Spleen (tissue), 11 donors: Measurements from ENCODE around the gene GAS6. TPM values are rescaled to one million over a fixed set of nuclear protein-coding genes. Genes with fewer than 3 reads are reported as not detected.

Experiments used
- DNase-seq: peaks from one replicate; pipeline ENCODE4 v3.0.0-alpha.2; 2020
- H3K27ac ChIP-seq, 8 donors: fragments of 200-600 bp; sonication (generic) in 7 of 8; 1 replicate in 4 of 8; 2 replicates in 4 of 8; pipeline versions ENCODE4 v1.5.0 to v1.8.0; 2016 to 2021; ENCODE audit warnings: inconsistent platforms in 4 of 8, mild to moderate bottlenecking in 4 of 8, moderate library complexity in 1 of 8
- H3K27me3 ChIP-seq, 7 donors: fragments of 200-600 bp; sonication (generic) in 6 of 7; replicated peaks in 1 of 7; 1 replicate in 4 of 7; 2 replicates in 3 of 7; pipeline versions ENCODE4 v1.5.0 to v1.8.0; 2016 to 2021; ENCODE audit warnings: inconsistent platforms in 3 of 7, mild to moderate bottlenecking in 1 of 7
- H3K36me3 ChIP-seq, 6 donors: fragments of 200-600 bp; sonication (generic) in 5 of 6; 1 replicate in 4 of 6; 2 replicates in 2 of 6; pipeline versions ENCODE4 v1.5.0 to v1.8.0; 2016 to 2021; ENCODE audit warnings: inconsistent platforms in 2 of 6
- H3K4me1 ChIP-seq, 6 donors: fragments of 200-600 bp; sonication (generic) in 5 of 6; 1 replicate in 3 of 6; 2 replicates in 3 of 6; pipeline versions ENCODE4 v1.5.0 to v1.8.0; 2016 to 2021; ENCODE audit warnings: inconsistent platforms in 3 of 6
- H3K4me3 ChIP-seq, 8 donors: fragments of 200-600 bp; sonication (generic) in 7 of 8; 1 replicate in 4 of 8; 2 replicates in 4 of 8; pipeline versions ENCODE4 v1.5.0 to v1.8.0; 2016 to 2021; ENCODE audit warnings: inconsistent platforms in 4 of 8, mild to moderate bottlenecking in 4 of 8, moderate library complexity in 2 of 8
- H3K9me3 ChIP-seq, 8 donors: fragments of 200-600 bp; sonication (generic) in 7 of 8; 1 replicate in 4 of 8; 2 replicates in 4 of 8; pipeline versions ENCODE4 v1.5.0 to v1.8.0; 2016 to 2021; ENCODE audit warnings: inconsistent platforms in 4 of 8
- POLR2A ChIP-seq, 3 donors: fragments of 450-650 bp; IDR thresholded peaks; one replicate each; pipeline ENCODE4 v1.5.1; 2017; ENCODE audit warnings: antibody characterized with exemption in 3 of 3, mild to moderate bottlenecking in 1 of 3
- POLR2AphosphoS5 ChIP-seq, 3 donors: sonication (generic); formaldehyde crosslinking; IDR thresholded peaks; one replicate each; pipeline ENCODE4 v1.5.1; 2017; ENCODE audit warnings: antibody characterized with exemption in 3 of 3
- WGBS, 5 donors: extraction: QIAGEN DNeasy Blood & Tissue Kit in 3 of 5; methylation state at CpG; one replicate each; pipeline versions ENCODE4 v1.1.5 to v1.1.7; 2013 to 2018; 5-methylcytosine and 5-hydroxymethylcytosine counted together
- intact Hi-C: fragments of 100-400 bp; cut with DNase I; formaldehyde crosslinking; loops from one replicate; pipeline ENCODE4 v1.15.0; 2023; ENCODE audit warnings: low total_unique reads
- polyA plus RNA-seq, 3 donors: library from polyadenylated mRNA; stranded (reverse); fragments of 200-250 nt; gene quantifications; one replicate each; pipeline ENCODE4 v1.2.1, GENCODE V29; 2013
- total RNA-seq, 7 donors: library from RNA; depleted of rRNA in 3 of 7; stranded (reverse); fragments of >200 nt in 3 of 7; fragmentation: NEBNext Ultra II Directional in 4 of 7; extraction: Animal tissue kit (Norgen Biotek cat#: 25700) in 4 of 7; gene quantifications; one replicate each; pipeline versions ENCODE4 v1.1.0 to v1.2.1, GENCODE V29; 2016 to 2021
- TF ChIP-seq, protein P1 (sequence below), 11 experiments: fragments of 200-600 bp in 7 of 11; fragments of 450-650 bp in 4 of 11; sonication (generic) in 4 of 11; IDR thresholded peaks in 8 of 11; conservative IDR thresholded peaks in 3 of 11; 1 replicate in 7 of 11; 2 replicates in 4 of 11; pipeline versions ENCODE4 v1.4.0 to v1.8.0; 2016 to 2021; ENCODE audit warnings: antibody characterized with exemption in 11 of 11, inconsistent platforms in 4 of 11, mild to moderate bottlenecking in 1 of 11
- donor health status: healthy with polysubstance abuse.
- donor health status: DM: no; HTN: no; CAD: no; lungs with moderate emphysema.
- donor health status: DM: no; HTN: no; CAD: no.
- donor health status: Bipolar disorder and iron deficiency.
- donor health status: healthy.
- donor health status: DM: no; HTN: no; CAD: no.
- donor health status: DM: yes; HTN: yes; CAD: no.

Gene GAS6
- total and polyA plus RNA-seq, 10 donors: 16.7 to 54.5 (median 35.0) TPM

DNA sequence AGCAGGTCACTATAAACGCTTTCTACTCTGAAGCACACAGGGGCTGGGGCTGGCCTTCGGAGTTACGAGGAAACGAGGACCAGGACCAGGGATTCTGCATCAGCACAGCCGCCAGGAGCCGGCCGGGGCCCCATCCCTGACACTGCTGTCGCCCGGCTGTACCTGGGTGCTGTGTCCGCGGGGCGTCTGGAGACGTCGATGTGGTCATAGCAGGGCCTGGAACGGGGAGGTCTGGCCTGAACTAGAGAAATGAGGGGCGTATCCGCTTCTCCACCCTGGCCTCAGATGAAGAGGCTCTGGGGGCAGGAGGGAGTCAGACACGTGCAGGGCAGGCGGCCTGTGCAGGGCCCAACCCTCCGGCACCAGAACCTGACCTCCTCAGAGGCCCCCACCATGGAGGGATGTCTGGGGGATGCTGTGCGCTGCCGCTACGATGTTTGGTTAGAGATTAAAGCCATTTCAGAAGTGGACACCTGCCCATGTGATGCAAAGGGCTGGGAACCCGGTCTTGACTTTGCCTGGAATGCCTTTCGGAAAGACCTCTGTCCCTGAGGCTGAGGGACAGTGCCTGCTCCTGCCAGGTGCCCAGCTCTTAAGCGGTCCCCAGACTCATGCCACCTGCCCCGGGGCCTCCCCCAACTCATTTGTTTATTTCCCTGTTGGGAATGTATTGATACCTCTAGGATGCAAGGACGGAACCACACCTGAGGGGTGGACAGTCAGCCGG is 21.4 kb downstream of the GAS6 start:
- Histone ChIP-seq H3K27ac (no peak overlapping the region), H3K9me3 (no peaks in the 10 kb centered on the region), H3K27me3 (peaks cover 0 to 23% (median 0%) of the 10 kb centered on the region in 7 donors), H3K4me3 (no peak overlapping the region), H3K4me1 (peaks cover 8 to 58% (median 33%) of the 10 kb centered on the region in 6 donors), H3K36me3 (peaks cover 0 to 7% (median 0%) of the 10 kb centered on the region in 6 donors)
- intact Hi-C loops: no loop called here
- DNase-seq: peak; percentile 63
- TF ChIP-seq POLR2A (IDR thresholded peaks at IDR 0.05) (no peak), POLR2AphosphoS5 (IDR thresholded peaks at IDR 0.05) (peak in 1 of 3 donors; percentile 53)
- 91 to 96% (median 93%) methylated on average over 27 to 29 of the region's 29 CpGs for WGBS, 5 donors

GRCh38 chr13:113841353-113841650 is 22.6 kb downstream of the GAS6 start:
- intact Hi-C loops: no loop called here
- Histone ChIP-seq H3K27ac (peak overlapping the region in 1 of 8 donors; percentile 46), H3K27me3 (peaks cover 0 to 13% (median 0%) of the 10 kb centered on the region in 7 donors), H3K36me3 (peaks cover 0 to 5% (median 0%) of the 10 kb centered on the region in 6 donors), H3K9me3 (no peaks in the 10 kb centered on the region), H3K4me3 (no peak overlapping the region), H3K4me1 (peaks cover 15 to 60% (median 37%) of the 10 kb centered on the region in 6 donors)
- TF ChIP-seq, protein P1, sequence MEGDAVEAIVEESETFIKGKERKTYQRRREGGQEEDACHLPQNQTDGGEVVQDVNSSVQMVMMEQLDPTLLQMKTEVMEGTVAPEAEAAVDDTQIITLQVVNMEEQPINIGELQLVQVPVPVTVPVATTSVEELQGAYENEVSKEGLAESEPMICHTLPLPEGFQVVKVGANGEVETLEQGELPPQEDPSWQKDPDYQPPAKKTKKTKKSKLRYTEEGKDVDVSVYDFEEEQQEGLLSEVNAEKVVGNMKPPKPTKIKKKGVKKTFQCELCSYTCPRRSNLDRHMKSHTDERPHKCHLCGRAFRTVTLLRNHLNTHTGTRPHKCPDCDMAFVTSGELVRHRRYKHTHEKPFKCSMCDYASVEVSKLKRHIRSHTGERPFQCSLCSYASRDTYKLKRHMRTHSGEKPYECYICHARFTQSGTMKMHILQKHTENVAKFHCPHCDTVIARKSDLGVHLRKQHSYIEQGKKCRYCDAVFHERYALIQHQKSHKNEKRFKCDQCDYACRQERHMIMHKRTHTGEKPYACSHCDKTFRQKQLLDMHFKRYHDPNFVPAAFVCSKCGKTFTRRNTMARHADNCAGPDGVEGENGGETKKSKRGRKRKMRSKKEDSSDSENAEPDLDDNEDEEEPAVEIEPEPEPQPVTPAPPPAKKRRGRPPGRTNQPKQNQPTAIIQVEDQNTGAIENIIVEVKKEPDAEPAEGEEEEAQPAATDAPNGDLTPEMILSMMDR (IDR thresholded peaks at IDR 0.05 in 8 of 11, conservative IDR thresholded peaks at IDR 0.05 in 3 of 11): no peak
- TF ChIP-seq POLR2AphosphoS5 (IDR thresholded peaks at IDR 0.05) (no peak), POLR2A (IDR thresholded peaks at IDR 0.05) (no peak)
- no peak for DNase-seq
- 17 to 58% (median 29%) methylated on average over 15 of the region's 15 CpGs for WGBS, 5 donors

DNA sequence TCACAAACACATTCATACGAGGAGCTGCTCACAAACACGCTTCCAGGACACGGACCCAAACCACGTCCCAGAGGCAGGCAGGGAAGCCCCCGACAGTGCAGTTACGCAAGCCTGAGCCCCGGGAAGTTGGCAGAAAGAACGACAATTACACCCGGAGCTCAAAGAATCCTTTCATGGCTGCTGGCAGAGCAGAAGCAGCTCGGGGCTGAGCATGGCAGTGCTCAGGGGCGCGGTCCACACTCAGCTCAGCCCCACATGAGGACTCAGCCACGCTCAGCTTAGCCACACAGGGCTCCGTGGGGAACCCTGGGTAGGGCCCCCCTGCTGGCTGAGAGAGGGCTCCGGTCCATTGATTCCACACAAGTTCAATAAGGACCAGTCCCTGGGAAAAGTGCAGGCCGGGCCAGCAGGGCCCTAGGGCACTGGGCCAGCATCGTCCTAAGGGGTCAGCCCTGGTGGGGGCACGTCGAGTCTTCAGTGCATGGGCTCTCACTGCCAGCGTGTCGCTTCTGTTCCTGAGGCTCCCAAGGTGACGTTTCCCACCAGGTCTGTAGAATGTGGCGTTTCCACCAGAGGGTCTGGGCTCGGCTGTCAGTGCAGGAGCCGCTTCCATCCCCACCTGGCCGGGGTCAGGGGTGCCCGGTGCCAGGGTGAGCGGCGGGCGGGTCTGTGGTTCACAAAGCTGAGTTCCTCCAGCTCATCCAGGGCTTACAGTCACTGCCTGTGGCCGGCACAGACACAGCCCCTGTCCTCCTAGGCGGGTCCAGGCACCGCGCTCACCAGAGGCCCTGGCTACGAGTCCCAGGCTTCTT is 23.1 kb downstream of the GAS6 start:
- 77 to 89% (median 79%) methylated on average over 17 to 35 of the region's 35 CpGs for WGBS, 5 donors
- peak; percentile 67 for DNase-seq
- no peak overlapping the region for H3K4me3 ChIP-seq
- H3K4me1 ChIP-seq: peaks cover 15 to 54% (median 33%) of the 10 kb centered on the region in 6 donors
- H3K36me3 ChIP-seq: no peaks in the 10 kb centered on the region
- intact Hi-C loops: no loop called here
- H3K9me3 ChIP-seq: no peaks in the 10 kb centered on the region
- H3K27me3 ChIP-seq: peaks cover 0 to 13% (median 0%) of the 10 kb centered on the region in 7 donors
- H3K27ac ChIP-seq: peak overlapping the region in 1 of 8 donors; percentile 46
- TF ChIP-seq POLR2AphosphoS5 (IDR thresholded peaks at IDR 0.05): peak in 1 of 3 donors; percentile 18
- TF ChIP-seq, protein P1 (IDR thresholded peaks at IDR 0.05 in 8 of 11, conservative IDR thresholded peaks at IDR 0.05 in 3 of 11): no peak

DNA sequence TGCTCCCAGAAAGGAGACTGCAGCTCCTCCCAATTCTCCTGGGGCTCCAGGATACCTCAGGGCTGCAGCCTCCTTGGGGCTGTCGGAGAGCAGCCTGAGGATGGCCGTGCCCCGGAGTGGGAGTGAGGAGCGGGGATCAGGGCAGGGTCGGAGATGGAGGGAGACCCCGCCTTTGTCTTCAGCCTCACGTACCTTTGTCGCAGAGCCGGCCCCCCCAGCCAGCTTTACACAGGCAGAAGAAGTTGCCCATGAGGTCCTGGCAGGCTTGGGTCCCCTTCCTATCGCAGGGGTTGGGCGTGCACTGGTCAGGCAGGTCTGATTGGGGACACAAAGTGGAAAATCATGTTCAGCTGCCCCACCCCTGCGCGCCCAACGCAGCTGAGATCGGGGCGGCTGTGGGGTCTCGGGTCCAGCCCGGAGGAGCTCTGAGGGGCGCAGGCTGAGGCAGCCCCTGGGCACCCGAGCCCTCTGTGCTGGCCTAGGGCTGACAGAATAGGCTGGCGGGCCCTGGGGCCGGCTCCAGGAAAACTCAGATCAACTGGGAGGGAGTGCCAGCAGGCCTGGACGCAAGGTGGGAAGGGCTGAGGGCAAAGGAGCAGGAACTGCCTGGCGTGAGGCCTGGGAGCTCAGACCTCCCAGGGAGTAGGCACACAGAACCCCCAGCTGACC is 24.2 kb downstream of the GAS6 start:
- TF ChIP-seq POLR2AphosphoS5 (IDR thresholded peaks at IDR 0.05) (peak in 1 of 3 donors; percentile 28), POLR2A (IDR thresholded peaks at IDR 0.05) (no peak)

More for the DNA sequence above, 24.2 kb downstream of the GAS6 start:
- intact Hi-C loops: no loop called here
- no peak for DNase-seq
- Histone ChIP-seq H3K36me3 (peaks cover 0 to 10% (median 2%) of the 10 kb centered on the region in 6 donors), H3K27me3 (peaks cover 0 to 13% (median 0%) of the 10 kb centered on the region in 7 donors), H3K9me3 (no peaks in the 10 kb centered on the region), H3K4me3 (no peak overlapping the region), H3K4me1 (peaks cover 9 to 44% (median 25%) of the 10 kb centered on the region in 6 donors), H3K27ac (no peak overlapping the region)
- 92 to 95% (median 94%) methylated on average over 13 to 24 of the region's 24 CpGs for WGBS, 5 donors
